Type B pancreatic cell (in vitro differentiated cells): ENCODE data around the gene MFSD6. TPM values are rescaled to one million over a fixed set of nuclear protein-coding genes. Genes with fewer than 3 reads are reported as not detected.

ENCODE experiments used
- DNase-seq: peaks from one replicate; pipeline ENCODE4 v3.0.0; 2021; ENCODE audit warnings: mixed read lengths; ENCODE audit not compliant: unreplicated experiment; ENCODE audit errors: extremely low spot score
- H3K27ac Mint-ChIP-seq: 2 replicates; pipeline ENCODE4 v1.8.0; 2021; ENCODE audit warnings: mild to moderate bottlenecking, mixed read lengths
- H3K27me3 Mint-ChIP-seq: 2 replicates; pipeline ENCODE4 v1.8.0; 2021; ENCODE audit warnings: mixed read lengths
- H3K36me3 Mint-ChIP-seq: 2 replicates; pipeline ENCODE4 v1.8.0; 2021; ENCODE audit warnings: mixed read lengths
- H3K4me1 Mint-ChIP-seq: one replicate; pipeline ENCODE4 v1.8.0; 2021; ENCODE audit warnings: mixed read lengths; ENCODE audit not compliant: unreplicated experiment
- H3K4me3 Mint-ChIP-seq: 2 replicates; pipeline ENCODE4 v1.8.0; 2021; ENCODE audit warnings: mild to moderate bottlenecking, mixed read lengths
- H3K9me3 Mint-ChIP-seq: 2 replicates; pipeline ENCODE4 v1.8.0; 2021; ENCODE audit warnings: mixed read lengths
- total RNA-seq: library from RNA; stranded (reverse); gene quantifications from 2 replicates; pipeline ENCODE4 v1.2.1, GENCODE V29; 2021; ENCODE audit warnings: low replicate concordance
- TF ChIP-seq, protein P1 (sequence below): fragments of 200-600 bp; sonication (generic); conservative IDR thresholded peaks from 2 replicates; pipeline ENCODE4 v1.5.0; 2021; ENCODE audit warnings: antibody characterized with exemption, mild to moderate bottlenecking

MFSD6 gene
- total RNA-seq, 1 donor from 2014 or later = 15.2 TPM

DNA sequence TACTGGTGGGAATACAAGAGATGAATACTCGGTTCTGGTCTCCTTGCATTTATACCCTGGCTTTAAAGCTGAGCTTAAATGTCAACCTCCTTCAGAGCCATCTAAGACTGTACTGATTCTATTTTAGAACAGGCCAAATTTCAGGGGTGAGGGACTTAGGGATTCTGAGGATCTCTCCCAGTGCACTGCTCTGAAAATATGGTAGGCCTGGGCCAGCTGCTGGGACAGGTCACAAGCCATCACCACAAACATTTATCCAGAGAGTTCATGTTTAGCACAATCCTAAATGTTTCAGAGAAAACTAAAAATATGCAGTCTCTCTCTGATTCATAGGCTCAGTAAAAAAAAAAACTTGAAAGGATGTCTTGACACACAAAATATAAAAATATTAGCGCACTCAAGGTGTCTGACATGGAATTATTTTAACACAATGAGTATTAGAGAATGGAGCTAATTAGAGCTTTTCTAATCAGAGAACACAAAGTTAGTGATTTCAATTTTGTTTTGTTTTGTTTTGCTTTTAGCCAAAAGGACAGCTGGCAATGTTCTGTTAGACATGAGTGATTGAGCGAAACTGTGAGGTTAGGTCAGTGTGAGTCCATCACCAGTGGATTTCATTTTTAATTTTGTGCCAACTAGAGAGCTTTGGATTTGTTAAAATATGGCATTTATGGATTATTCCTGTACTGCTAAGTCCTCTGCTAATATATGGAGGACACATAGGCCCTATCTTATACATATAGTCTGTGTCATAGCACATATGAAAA is 38.8 kb downstream of the MFSD6 start:
- TF ChIP-seq, protein P1, sequence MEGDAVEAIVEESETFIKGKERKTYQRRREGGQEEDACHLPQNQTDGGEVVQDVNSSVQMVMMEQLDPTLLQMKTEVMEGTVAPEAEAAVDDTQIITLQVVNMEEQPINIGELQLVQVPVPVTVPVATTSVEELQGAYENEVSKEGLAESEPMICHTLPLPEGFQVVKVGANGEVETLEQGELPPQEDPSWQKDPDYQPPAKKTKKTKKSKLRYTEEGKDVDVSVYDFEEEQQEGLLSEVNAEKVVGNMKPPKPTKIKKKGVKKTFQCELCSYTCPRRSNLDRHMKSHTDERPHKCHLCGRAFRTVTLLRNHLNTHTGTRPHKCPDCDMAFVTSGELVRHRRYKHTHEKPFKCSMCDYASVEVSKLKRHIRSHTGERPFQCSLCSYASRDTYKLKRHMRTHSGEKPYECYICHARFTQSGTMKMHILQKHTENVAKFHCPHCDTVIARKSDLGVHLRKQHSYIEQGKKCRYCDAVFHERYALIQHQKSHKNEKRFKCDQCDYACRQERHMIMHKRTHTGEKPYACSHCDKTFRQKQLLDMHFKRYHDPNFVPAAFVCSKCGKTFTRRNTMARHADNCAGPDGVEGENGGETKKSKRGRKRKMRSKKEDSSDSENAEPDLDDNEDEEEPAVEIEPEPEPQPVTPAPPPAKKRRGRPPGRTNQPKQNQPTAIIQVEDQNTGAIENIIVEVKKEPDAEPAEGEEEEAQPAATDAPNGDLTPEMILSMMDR = no peak
- no peak for DNase-seq
- Mint-ChIP-seq H3K4me3 (no peak overlapping the region), H3K27me3 (no peaks in the 10 kb centered on the region), H3K36me3 (no peaks in the 10 kb centered on the region), H3K27ac (no peak overlapping the region), H3K9me3 (no peaks in the 10 kb centered on the region), H3K4me1 (peaks cover 5% of the 10 kb centered on the region)

DNA sequence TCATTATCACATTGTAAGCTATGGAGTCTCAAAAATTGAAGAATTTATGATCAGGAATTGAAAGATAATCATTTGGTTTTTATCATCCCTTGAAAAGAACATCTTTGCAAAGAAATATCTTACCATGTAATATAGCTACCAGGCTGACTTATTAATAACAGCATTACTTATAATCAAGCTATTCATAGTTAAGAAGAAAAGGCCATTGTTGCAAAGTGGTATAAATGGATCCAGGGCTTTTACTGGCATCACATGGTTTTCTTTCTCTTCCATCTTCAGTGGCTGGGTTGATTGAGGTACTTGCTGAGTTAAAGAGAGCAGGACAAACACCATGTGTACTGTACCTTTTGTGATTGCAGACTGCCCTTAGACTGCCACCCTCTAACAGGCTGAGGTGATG is 39.6 kb downstream of the MFSD6 start:
- no peak for DNase-seq
- Mint-ChIP-seq H3K4me3 (no peak overlapping the region), H3K27ac (no peak overlapping the region)

DNA sequence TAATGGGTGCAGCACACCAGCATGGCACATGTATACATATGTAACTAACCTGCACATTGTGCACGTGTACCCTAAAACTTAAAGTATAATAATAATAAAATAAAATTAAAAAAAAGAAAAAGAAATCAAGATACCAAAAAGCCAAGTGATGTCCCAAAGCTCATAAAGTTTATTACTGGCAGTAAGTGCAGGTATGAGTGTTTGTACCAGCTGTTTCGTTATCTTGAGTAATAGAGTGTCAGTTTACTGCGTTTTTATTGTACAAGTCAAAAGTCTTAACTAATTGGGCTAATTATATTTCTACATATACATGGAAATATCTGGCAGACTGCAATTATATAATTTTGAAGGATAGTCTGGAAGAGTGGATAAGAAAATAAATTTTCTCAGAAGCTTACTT is 41.8 kb downstream of the MFSD6 start:
- DNase-seq = no peak
- no peaks in the 10 kb centered on the region for H3K27me3 Mint-ChIP-seq
- no peaks in the 10 kb centered on the region for H3K9me3 Mint-ChIP-seq
- H3K4me3 Mint-ChIP-seq = no peak overlapping the region
- TF ChIP-seq, protein P1 = no peak
- no peak overlapping the region for H3K27ac Mint-ChIP-seq
- no peaks in the 10 kb centered on the region for H3K36me3 Mint-ChIP-seq
- peaks cover 5% of the 10 kb centered on the region for H3K4me1 Mint-ChIP-seq

More for the DNA sequence above, 39.6 kb downstream of the MFSD6 start:
- Mint-ChIP-seq H3K27me3 (no peaks in the 10 kb centered on the region), H3K36me3 (no peaks in the 10 kb centered on the region), H3K4me1 (peaks cover 5% of the 10 kb centered on the region), H3K9me3 (no peaks in the 10 kb centered on the region)
- TF ChIP-seq, protein P1 = no peak

DNA sequence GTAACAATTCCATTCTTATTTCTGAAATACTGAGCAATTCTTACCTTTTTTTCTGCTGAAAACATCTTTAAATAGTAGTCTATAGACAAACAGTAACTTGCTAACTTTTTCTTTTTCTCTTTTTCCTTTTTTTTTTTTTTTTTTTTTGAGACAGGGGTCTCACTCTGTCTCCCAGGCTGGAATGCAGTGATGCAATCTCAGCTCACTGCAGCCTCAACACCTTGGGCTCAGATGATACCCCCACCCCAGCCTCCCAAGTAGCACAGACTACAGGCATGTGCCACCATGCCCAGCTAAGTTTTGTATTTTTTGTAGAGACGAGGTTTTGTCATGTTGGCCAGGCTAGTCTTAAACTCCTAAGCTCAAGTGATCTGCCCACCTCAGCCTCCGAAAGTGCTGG is 42.2 kb downstream of the MFSD6 start:
- no peaks in the 10 kb centered on the region for H3K9me3 Mint-ChIP-seq
- H3K36me3 Mint-ChIP-seq = no peaks in the 10 kb centered on the region

DNA sequence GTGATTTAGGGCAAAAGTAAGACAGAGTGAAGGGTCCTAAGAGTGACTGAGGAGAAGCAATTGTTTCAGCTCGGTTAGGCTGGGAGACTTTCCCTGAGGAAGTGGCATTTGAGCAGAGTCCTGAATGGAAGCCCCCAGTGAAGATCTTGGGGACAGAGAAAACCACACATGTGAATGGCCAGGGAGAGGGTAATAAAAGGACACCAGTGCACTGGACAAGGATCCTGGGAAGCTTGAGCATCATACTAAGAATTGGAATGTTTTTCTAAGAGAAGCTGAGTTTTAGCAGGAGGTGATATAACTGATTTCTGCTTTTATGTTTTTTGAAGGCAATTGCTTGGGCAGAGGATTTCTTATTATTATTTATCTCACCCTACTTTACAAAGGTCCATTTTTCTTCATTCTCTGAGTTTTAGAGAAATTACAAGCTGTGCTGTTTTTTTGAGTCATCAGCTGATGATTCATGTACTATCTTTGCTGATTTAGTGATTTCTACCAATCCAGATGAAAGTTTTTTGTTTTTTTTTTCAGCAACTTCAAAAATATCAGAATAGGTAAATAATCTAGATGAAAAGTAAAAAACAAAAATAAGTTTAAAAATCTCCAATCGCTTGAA is 43.5 kb downstream of the MFSD6 start:
- Mint-ChIP-seq H3K4me1 (peaks cover 5% of the 10 kb centered on the region), H3K27ac (no peak overlapping the region), H3K4me3 (no peak overlapping the region), H3K9me3 (no peaks in the 10 kb centered on the region), H3K36me3 (no peaks in the 10 kb centered on the region), H3K27me3 (no peaks in the 10 kb centered on the region)
- TF ChIP-seq, protein P1 = no peak
- DNase-seq = no peak

More for the DNA sequence above, 42.2 kb downstream of the MFSD6 start:
- Mint-ChIP-seq H3K4me1 (peaks cover 5% of the 10 kb centered on the region), H3K4me3 (no peak overlapping the region), H3K27me3 (no peaks in the 10 kb centered on the region), H3K27ac (no peak overlapping the region)
- TF ChIP-seq, protein P1 = no peak
- DNase-seq = no peak
